IgD-negative memory B cell (primary cell): Measurements from ENCODE around the gene SPRR4. TPM values are rescaled to one million over a fixed set of nuclear protein-coding genes. Genes with fewer than 3 reads are reported as not detected.
A peak's percentile ranks its signal among the peaks of the same experiment; 100 is the strongest.

Experiments
- H3K27ac Mint-ChIP-seq, 3 donors: one replicate each; pipeline ENCODE4 v1.8.0; 2020 to 2022; ENCODE audit warnings: mild to moderate bottlenecking in 3 of 3, mixed read lengths in 3 of 3, moderate library complexity in 1 of 3
- H3K27me3 Mint-ChIP-seq: one replicate; pipeline ENCODE4 v1.8.0; 2021; ENCODE audit warnings: mixed read lengths
- H3K36me3 Mint-ChIP-seq: one replicate; pipeline ENCODE4 v1.8.0; 2020; ENCODE audit warnings: mild to moderate bottlenecking, mixed read lengths
- H3K4me1 Mint-ChIP-seq, 3 donors: one replicate each; pipeline ENCODE4 v1.8.0; 2020 to 2022; ENCODE audit warnings: mixed read lengths in 3 of 3, mild to moderate bottlenecking in 1 of 3
- H3K4me3 Mint-ChIP-seq, 4 donors: one replicate each; pipeline ENCODE4 v1.8.0; 2020 to 2022; ENCODE audit warnings: mild to moderate bottlenecking in 4 of 4, mixed read lengths in 4 of 4, moderate library complexity in 3 of 4
- H3K9me3 Mint-ChIP-seq, 3 donors: one replicate each; pipeline ENCODE4 v1.8.0; 2020 to 2021; ENCODE audit warnings: mixed read lengths in 3 of 3, mild to moderate bottlenecking in 1 of 3
- polyA plus RNA-seq: library from polyadenylated mRNA; unstranded; fragments of 300-500 nt; fragmentation: Illumina TruSeq; gene quantifications from one replicate; pipeline ENCODE4 v1.2.3, GENCODE V29; 2021

Gene SPRR4, protein sequence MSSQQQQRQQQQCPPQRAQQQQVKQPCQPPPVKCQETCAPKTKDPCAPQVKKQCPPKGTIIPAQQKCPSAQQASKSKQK
- not detected for polyA plus RNA-seq

DNA sequence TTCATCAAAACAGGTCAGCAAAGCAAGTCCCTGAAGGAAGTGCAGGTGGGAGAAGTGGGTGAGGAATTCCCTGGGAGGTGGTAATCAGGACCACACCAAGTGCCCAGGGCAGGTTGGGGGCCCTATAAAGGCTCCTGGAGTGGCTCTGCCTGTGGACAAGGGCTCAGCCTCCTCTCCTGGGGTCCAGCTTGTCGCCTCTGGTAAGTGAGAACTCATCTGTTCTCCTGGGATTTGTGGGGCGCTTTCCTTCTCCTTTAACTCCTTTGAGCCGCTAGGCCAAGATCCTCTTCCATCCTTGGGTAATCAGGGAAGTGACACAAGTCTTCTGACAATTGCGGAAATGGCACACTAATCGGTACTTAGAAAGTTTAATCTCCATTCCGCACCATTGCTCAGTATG is at the start of gene SPRR4:
Gene SPRR4, plus strand, starts transcription at position 154 of the 400 bp plus-strand sequence. CDS start 1,243 bp downstream, outside the sequence.
- Mint-ChIP-seq H3K4me1 (peaks cover 0 to 8% (median 0%) of the 10 kb centered on the region in 3 donors), H3K4me3 (no peak within 1 kb of the TSS), H3K9me3 (no peaks in the 10 kb centered on the region), H3K27me3 (peaks cover 9% of the 10 kb centered on the region), H3K36me3 (no peaks in the 10 kb centered on the region), H3K27ac (no peak within 1 kb of the TSS)

DNA sequence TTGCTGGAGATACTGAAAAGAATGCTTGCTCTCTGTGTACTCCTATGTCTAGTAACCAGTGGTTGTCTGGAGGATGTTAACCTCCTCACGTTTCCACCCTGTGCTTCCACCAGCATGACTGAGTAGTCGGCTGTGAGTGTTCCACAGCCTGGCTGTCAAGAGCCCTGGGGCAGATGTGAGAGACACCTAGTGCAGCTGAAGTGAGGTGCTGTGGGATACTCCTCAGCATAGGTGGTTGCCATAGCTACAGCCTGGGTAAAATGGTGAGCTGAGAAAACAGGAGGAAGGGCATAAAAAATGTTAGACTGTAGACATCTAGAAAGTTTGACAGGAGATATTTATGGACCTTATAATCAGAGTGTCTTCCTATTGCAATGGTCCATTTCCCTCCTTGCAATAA is 46.3 kb upstream of the SPRR4 start:
- Mint-ChIP-seq H3K4me3 (peak overlapping the region in 1 of 4 donors; percentile 5), H3K36me3 (no peaks in the 10 kb centered on the region), H3K9me3 (peaks cover 0 to 2% (median 0%) of the 10 kb centered on the region in 3 donors), H3K27me3 (no peaks in the 10 kb centered on the region), H3K4me1 (peaks cover 0 to 4% (median 0%) of the 10 kb centered on the region in 3 donors), H3K27ac (no peak overlapping the region)

DNA sequence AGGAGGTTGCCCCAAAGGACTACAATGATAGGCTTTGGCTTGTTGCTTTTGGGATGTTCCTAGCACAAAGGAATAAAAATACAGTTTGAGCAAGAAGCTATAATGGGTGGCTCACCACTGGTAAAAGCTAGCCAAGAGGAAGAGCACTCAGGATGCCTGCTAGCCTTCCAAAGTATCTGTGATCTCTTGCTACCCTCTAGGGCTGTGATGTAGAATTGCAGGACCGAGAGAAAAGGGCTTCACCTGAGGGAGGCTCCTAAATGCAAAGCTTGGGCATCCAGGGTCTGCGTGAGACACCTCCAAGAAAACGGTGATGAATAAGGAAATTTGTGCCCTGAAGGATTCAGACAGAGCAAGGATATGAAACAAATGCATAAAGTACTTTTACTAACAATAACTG is 44.4 kb upstream of the SPRR4 start:
- H3K36me3 Mint-ChIP-seq: no peaks in the 10 kb centered on the region
- H3K27me3 Mint-ChIP-seq: no peaks in the 10 kb centered on the region
- peaks cover 0 to 4% (median 0%) of the 10 kb centered on the region in 3 donors for H3K4me1 Mint-ChIP-seq
- no peak overlapping the region for H3K4me3 Mint-ChIP-seq
- no peak overlapping the region for H3K27ac Mint-ChIP-seq
- H3K9me3 Mint-ChIP-seq: peaks cover 0 to 2% (median 0%) of the 10 kb centered on the region in 3 donors

DNA sequence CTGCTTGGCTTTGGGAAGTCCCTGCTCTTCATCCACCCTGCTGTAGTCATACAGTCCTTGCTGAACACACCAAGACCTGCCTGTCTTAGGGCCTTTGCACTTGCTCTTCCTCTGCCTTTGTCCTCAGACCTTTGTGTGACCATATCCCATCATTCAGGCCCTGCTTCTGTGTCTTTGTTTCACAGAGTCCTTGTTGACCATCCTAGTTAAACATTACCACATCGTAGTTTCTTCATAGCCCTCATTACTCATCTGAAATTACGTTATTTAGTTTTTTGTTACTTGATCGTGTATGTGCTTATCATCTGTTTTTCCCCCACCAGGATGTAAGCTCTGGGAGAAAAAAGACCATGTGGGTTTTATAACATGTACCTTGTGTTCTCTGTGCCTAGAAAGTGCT is 41.8 kb upstream of the SPRR4 start:
- Mint-ChIP-seq H3K4me1 (peaks cover 0 to 4% (median 0%) of the 10 kb centered on the region in 3 donors), H3K27me3 (no peaks in the 10 kb centered on the region), H3K27ac (peak overlapping the region in 1 of 3 donors; percentile 7), H3K9me3 (peaks cover 0 to 2% (median 0%) of the 10 kb centered on the region in 3 donors), H3K4me3 (no peak overlapping the region), H3K36me3 (no peaks in the 10 kb centered on the region)

DNA sequence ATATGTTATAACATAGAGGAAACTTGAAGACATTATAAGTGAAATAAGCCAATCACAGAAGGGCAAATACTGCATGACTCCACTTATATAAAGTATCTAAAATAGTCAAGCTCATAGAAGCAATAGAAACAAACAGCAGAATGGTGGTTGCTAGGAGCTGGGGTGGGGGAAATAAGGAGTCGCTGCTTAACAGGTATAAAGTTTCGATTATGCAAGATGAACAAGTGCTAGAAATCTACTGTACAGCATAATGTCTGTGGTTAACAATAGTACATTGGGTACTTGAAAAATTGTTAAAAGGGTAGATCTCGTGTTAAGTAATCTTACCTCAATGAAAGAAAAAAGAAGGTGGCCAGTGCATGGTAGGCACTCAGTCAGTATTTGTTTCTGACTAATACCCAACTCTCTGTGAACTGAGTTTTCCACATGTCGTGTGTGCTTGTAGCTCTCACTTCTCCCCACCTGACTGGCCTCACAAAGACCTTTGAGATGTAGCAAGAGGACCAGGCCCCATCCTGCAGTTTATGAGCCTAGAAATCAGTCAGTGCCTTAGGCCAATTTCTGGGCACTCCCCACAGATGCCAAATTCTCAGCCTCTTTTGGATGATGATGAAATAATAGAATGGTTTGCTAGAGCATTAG is 38.2 kb upstream of the SPRR4 start:
- H3K4me3 Mint-ChIP-seq: no peak overlapping the region
- H3K36me3 Mint-ChIP-seq: no peaks in the 10 kb centered on the region
- H3K27me3 Mint-ChIP-seq: peaks cover 9% of the 10 kb centered on the region
- no peaks in the 10 kb centered on the region for H3K4me1 Mint-ChIP-seq
- H3K9me3 Mint-ChIP-seq: no peaks in the 10 kb centered on the region
- no peak overlapping the region for H3K27ac Mint-ChIP-seq

DNA sequence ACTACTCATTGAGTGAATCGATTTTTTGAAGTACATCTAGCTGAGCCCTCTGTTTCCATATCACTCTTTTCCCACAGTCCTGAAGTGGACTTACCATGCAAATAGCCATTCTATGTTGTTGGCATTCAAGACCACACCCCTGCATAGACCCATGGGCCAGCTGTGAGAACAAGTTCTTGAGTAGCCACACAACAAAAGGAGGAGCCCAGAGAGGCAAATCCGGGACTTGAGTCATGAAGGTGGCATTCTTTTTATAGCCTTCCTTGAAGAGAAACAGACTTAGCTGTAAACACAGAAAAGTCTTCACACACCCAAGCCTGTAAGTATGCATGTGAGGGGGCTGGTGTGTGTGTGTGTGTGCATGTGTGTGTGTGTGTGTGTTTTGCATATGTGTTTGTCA is 37.3 kb upstream of the SPRR4 start:
- no peak overlapping the region for H3K27ac Mint-ChIP-seq
- H3K27me3 Mint-ChIP-seq: peaks cover 9% of the 10 kb centered on the region
- no peaks in the 10 kb centered on the region for H3K9me3 Mint-ChIP-seq
- H3K4me1 Mint-ChIP-seq: no peaks in the 10 kb centered on the region
- H3K4me3 Mint-ChIP-seq: no peak overlapping the region
- no peaks in the 10 kb centered on the region for H3K36me3 Mint-ChIP-seq

DNA sequence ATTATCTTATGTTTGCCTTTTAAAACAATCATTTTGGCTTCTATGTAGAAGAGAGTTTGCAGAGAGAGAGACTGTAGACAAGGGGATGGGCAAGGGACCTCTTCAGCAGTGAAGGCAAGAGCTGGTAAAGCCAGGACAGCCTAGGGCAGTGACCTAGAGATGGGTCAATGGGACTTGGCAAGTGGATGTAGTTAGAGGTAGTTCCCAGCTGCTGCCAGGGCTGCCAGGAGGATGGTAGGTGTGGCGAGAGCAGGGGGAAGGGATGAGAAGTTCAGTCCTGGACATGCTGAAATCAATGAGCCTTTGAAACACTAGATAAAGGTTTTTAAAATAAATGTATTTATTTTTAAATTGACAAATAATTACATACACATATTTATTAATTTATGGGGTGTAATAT is 29.8 kb upstream of the SPRR4 start:
- Mint-ChIP-seq H3K4me3 (no peak overlapping the region), H3K27ac (no peak overlapping the region), H3K4me1 (no peaks in the 10 kb centered on the region), H3K9me3 (no peaks in the 10 kb centered on the region), H3K27me3 (peaks cover 10% of the 10 kb centered on the region), H3K36me3 (no peaks in the 10 kb centered on the region)

DNA sequence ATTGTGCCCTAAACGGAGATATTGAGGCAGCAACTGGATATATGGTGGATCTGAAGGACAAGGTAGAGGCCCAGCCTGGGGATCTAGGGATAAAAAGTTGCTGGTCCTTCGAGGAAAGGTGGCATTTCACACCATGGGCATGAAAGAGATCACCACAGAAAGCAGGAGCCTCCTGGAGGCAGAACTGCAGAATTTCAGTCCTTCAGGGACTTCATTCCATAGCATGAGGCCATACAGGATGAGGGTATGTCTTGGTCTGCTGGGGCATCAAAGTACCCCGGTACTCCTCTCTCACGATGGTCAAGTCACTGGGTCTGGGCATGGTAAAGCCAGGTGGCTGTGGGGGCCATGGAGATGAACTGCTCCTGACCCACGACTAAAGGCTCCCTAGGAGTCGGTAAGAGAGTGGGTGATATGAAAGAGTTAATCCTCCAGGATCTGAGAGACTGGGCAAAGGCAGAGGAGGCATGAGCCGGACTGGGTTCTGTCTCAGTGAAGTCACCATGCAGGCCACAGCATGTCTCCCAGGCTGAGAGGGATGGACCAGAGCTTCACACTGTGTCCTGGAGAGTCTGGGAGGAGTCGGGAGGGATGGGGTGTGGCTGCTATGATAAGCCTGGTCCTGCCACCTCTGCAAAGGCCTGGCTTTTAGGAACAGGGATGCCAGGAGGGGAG is 29.3 kb upstream of the SPRR4 start:
- H3K27me3 Mint-ChIP-seq: peaks cover 8% of the 10 kb centered on the region
- H3K4me3 Mint-ChIP-seq: no peak overlapping the region
- H3K4me1 Mint-ChIP-seq: no peaks in the 10 kb centered on the region
- no peaks in the 10 kb centered on the region for H3K36me3 Mint-ChIP-seq
- H3K27ac Mint-ChIP-seq: no peak overlapping the region
- H3K9me3 Mint-ChIP-seq: no peaks in the 10 kb centered on the region

DNA sequence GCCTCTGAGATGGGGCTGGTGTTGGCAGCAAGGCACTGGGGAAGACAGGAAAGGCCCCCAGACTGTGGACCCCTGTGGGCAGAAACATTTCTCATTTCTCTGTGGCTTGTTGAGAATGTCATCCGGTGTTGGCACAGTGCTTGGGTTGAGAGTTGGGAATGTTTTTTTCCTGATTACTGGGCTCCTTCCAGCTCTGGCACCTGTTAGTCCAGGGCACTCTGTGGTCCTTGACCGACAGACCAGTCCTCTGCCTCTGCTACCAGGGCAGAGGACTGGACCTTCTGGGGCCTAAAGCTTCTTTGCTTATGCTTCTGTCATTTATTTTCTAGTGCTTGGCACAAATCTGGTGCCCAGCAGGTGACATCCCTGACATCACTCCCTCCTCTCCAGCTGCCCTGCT is 28.3 kb upstream of the SPRR4 start:
- H3K36me3 Mint-ChIP-seq: no peaks in the 10 kb centered on the region
- no peaks in the 10 kb centered on the region for H3K4me1 Mint-ChIP-seq
- H3K27ac Mint-ChIP-seq: no peak overlapping the region
- no peak overlapping the region for H3K4me3 Mint-ChIP-seq
- H3K9me3 Mint-ChIP-seq: no peaks in the 10 kb centered on the region
- H3K27me3 Mint-ChIP-seq: peaks cover 6% of the 10 kb centered on the region

DNA sequence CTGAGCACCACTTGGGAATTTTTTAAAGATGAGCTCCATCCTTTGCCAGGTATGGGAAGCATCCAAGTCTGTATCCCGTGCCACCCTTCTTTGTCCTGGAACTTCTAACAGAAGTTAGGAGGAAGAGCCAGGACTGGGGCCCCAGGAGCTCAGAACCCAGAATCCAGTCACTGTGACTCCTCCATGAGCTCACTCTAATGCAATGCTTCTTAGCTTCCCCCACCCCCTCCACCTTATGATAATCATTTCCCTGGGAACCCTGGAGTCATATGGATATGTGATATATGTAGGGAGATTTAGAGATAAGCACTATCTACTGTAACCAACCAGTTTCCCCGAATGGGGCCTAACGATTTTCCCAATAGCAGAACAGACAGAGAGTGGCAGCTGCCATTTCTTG is 24.2 kb upstream of the SPRR4 start:
- H3K36me3 Mint-ChIP-seq: no peaks in the 10 kb centered on the region
- peaks cover 0 to under 1% (median 0%) of the 10 kb centered on the region in 3 donors for H3K9me3 Mint-ChIP-seq
- no peak overlapping the region for H3K27ac Mint-ChIP-seq

DNA sequence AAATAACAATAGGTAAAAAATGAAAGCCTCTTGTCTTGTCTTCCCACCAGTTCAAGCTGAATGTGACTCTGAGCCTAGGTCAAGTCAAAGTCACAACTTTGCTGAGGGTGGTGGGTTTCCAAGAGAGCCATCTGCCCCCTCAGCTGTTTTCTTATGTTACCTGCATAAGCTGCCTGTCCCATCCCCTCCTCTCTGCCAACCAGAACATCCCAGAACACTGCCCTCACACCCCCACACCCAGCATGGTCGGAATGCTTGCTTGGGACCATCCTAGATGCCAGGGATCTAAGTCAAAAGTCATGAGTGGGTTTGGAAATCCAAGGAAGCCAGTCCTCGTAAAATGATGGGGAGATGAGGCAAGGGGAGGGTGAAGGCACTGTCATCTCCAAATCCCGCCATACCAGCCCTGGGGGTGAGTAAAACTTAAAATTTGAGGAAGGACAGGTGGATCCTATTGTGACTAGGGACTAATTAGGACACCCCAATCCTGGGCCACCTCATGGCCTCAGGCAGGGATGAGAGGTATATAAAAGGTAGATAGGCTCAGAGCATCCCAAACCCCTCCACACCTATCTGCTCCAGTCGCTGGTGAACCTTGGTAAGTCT is 23.7 kb upstream of the SPRR4 start, which contains the start of gene SPRR5:
Gene SPRR5, plus strand, starts transcription at position 556 of the 606 bp plus-strand sequence. CDS start 1,349 bp downstream, outside the sequence.
- H3K36me3 Mint-ChIP-seq: no peaks in the 10 kb centered on the region
- H3K27ac Mint-ChIP-seq: no peak within 1 kb of the TSS

More for the DNA sequence above, 24.2 kb upstream of the SPRR4 start:
- Mint-ChIP-seq H3K4me1 (no peaks in the 10 kb centered on the region), H3K27me3 (peaks cover 5% of the 10 kb centered on the region), H3K4me3 (no peak overlapping the region)

DNA sequence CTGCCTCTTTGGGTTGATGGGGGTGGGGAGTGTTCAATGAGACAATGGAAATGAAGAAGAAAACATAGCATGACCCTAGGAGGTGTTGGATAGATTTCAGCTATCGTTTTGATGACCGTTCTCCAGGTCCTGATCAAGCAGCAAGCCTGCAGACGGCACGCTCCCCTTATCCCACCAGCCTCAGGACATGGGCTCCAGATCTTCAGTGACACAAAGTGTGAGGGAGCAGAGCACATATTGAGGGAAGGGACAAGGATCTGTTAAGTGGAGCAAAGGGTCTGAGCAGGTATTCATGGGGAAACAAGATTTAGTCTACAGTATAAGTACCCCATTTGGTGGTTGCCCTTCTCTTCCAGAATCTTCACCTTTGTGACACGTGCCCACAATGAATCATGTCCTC is 18.7 kb upstream of the SPRR4 start:
- Mint-ChIP-seq H3K9me3 (peaks cover 0 to 2% (median 0%) of the 10 kb centered on the region in 3 donors), H3K27me3 (peaks cover 5% of the 10 kb centered on the region), H3K4me3 (no peak overlapping the region), H3K4me1 (no peaks in the 10 kb centered on the region), H3K27ac (no peak overlapping the region), H3K36me3 (no peaks in the 10 kb centered on the region)

More for the DNA sequence above, 23.7 kb upstream of the SPRR4 start, which contains the start of gene SPRR5:
- Mint-ChIP-seq H3K4me1 (no peaks in the 10 kb centered on the region), H3K9me3 (peaks cover 0 to 2% (median 0%) of the 10 kb centered on the region in 3 donors), H3K4me3 (no peak within 1 kb of the TSS), H3K27me3 (peaks cover 5% of the 10 kb centered on the region)

DNA sequence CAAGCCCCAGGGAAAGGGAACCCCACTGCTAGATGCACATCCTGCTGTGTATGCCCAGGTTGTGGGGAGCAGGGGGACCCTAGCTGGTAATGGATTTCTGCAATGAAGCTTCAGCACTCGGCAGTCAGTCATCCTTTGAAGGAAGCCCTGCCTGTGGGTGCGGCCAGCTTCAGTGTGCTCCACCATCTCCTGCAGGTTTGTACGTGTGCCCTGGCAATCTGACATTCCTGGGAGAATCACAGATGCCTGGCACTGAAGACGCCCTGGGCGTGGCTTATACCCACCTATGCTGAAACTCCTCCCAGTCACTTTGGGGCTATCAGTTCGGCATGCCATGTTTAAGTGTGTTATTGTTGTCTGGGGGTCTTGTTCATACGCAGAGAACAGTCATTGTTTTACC is 16.7 kb upstream of the SPRR4 start:
- Mint-ChIP-seq H3K9me3 (peaks cover 0 to 2% (median 0%) of the 10 kb centered on the region in 3 donors), H3K36me3 (peaks cover 2% of the 10 kb centered on the region), H3K27me3 (peaks cover 1% of the 10 kb centered on the region), H3K4me1 (no peaks in the 10 kb centered on the region), H3K4me3 (no peak overlapping the region), H3K27ac (no peak overlapping the region)

DNA sequence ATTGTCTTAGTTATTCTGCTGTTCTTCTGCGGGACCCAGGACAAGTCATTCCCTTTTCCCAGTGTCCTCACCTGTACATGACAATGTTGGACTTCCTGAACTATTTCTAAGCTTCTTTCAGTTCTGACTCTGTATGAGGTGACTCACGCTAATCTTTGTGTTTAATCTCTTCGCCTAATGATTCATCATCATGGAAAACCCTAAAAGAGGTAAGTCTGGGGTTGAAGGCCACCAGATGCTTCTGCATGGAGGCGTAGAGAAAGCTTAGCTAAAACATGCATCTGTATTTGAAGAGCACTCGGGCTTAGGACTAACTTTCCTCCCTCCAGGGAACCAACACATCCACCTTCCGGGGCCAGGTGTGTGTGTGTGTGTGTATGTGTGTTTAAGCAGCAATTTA is 16.0 kb upstream of the SPRR4 start:
- Mint-ChIP-seq H3K4me1 (no peaks in the 10 kb centered on the region), H3K27ac (no peak overlapping the region), H3K27me3 (peaks cover 1% of the 10 kb centered on the region), H3K9me3 (peaks cover 0 to 3% (median 0%) of the 10 kb centered on the region in 3 donors), H3K36me3 (peaks cover 2% of the 10 kb centered on the region), H3K4me3 (no peak overlapping the region)

DNA sequence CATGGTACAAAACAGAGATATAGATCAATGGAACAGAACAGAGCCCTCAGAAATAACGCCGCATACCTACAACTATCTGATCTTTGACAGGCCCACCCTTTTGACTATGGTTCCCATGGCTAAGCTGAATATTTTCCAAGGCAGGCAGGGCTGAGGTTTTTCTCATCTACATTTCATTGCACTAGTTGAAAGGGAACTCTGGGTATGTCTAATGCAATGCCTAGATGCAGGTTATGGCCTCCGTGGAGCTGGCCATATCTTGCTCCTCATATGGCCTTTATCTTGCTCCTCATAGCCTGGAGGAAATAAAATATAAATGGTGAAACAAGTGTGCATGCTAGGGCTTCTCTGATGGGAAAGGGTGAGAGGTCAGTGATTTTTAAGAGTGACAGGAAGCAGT is 12.9 kb upstream of the SPRR4 start:
- Mint-ChIP-seq H3K36me3 (peaks cover 2% of the 10 kb centered on the region), H3K27ac (no peak overlapping the region), H3K27me3 (peaks cover 18% of the 10 kb centered on the region), H3K4me1 (peaks cover 0 to 5% (median 0%) of the 10 kb centered on the region in 3 donors), H3K4me3 (no peak overlapping the region), H3K9me3 (peaks cover 0 to 1% (median 0%) of the 10 kb centered on the region in 3 donors)
